OCI-LY3 (cell line): ENCODE measurements around the gene ANKRD6.

ENCODE experiments used
- H2AFZ ChIP-seq: fragments of 200-600, 300-600 bp; shearing (Covaris generic); 2 replicates; pipeline ENCODE4 v1.6.0; 2014; ENCODE audit warnings: antibody characterized with exemption, low read depth, low read length
- H3K27ac ChIP-seq: fragments of 200-600, 300-600 bp; sonication (generic); 2 replicates; pipeline ENCODE4 v1.5.1; 2014; ENCODE audit warnings: mild to moderate bottlenecking, low read length, moderate library complexity, mixed read lengths
- H3K27me3 ChIP-seq: fragments of 200-600, 300-600 bp; sonication (generic); 2 replicates; pipeline ENCODE4 v1.6.1; 2014; ENCODE audit warnings: low read depth, low read length, mixed read lengths
- H3K36me3 ChIP-seq: fragments of 200-600, 300-600 bp; sonication (generic); replicated peaks from 2 replicates; pipeline ENCODE3; 2014; ENCODE audit warnings: low read depth, low read length, mixed read lengths
- H3K4me1 ChIP-seq: fragments of 300-600, 200-600 bp; sonication (generic); 2 replicates; pipeline ENCODE4 v1.6.1; 2014; ENCODE audit warnings: low read length, mixed read lengths
- H3K4me2 ChIP-seq: fragments of 200-600, 300-600 bp; sonication (generic); 2 replicates; pipeline ENCODE4 v1.6.1; 2014; ENCODE audit warnings: low read length, mixed read lengths
- H3K4me3 ChIP-seq: fragments of 300-600, 200-600 bp; sonication (generic); 2 replicates; pipeline ENCODE4 v1.5.1; 2014; ENCODE audit warnings: antibody characterized with exemption, mild to moderate bottlenecking, low read length, moderate library complexity
- H3K79me2 ChIP-seq: fragments of 300-600, 200-600 bp; shearing (Covaris generic); 2 replicates; pipeline ENCODE4 v1.6.1; 2014; ENCODE audit warnings: mild to moderate bottlenecking, low read length, mixed read lengths
- H3K9ac ChIP-seq: fragments of 300-600, 200-600 bp; shearing (Covaris generic); 2 replicates; pipeline ENCODE4 v1.6.0; 2014; ENCODE audit warnings: mild to moderate bottlenecking, low read length, moderate library complexity
- H3K9me3 ChIP-seq: fragments of 200-600, 300-600 bp; shearing (Covaris generic); 2 replicates; pipeline ENCODE4 v1.6.1; 2014; ENCODE audit warnings: low read length, mixed read lengths; ENCODE audit not compliant: insufficient read depth
- H4K20me1 ChIP-seq: fragments of 200-600, 300-600 bp; sonication (generic); 2 replicates; pipeline ENCODE4 v1.6.1; 2016; ENCODE audit warnings: low read length, mixed read lengths; ENCODE audit not compliant: insufficient read depth
- CTCF ChIP-seq: fragments of 200-600, 300-600 bp; sonication (generic); IDR thresholded peaks from 2 replicates; pipeline ENCODE4 v1.5.1; 2014; ENCODE audit warnings: antibody characterized with exemption, low read length, low read depth
- EZH2phosphoT487 ChIP-seq: fragments of 200-600 bp; shearing (Covaris generic); IDR thresholded peaks from 2 replicates; pipeline ENCODE4 v1.6.1; 2018; ENCODE audit warnings: antibody characterized with exemption, mixed run types, low read depth

Gene ANKRD6

GRCh38 chr6:89679215-89680120, 246.5 kb downstream of the ANKRD6 start:
- no peak overlapping the region for H2AFZ ChIP-seq
- H3K27me3 ChIP-seq, result no peaks in the 10 kb centered on the region
- no peak overlapping the region for H3K9ac ChIP-seq
- TF ChIP-seq EZH2phosphoT487, result no peak
- TF ChIP-seq CTCF, result no peak
- no peak overlapping the region for H3K27ac ChIP-seq
- no peaks in the 10 kb centered on the region for H3K9me3 ChIP-seq
- H3K4me3 ChIP-seq, result no peak overlapping the region
- H3K4me1 ChIP-seq, result no peaks in the 10 kb centered on the region
- no peak overlapping the region for H3K4me2 ChIP-seq
- H3K36me3 ChIP-seq, result peaks cover 24% of the 10 kb centered on the region
- H3K79me2 ChIP-seq, result no peaks in the 10 kb centered on the region
- no peaks in the 10 kb centered on the region for H4K20me1 ChIP-seq

- Histone ChIP-seq H3K4me2 (no peak overlapping the region), H3K4me1 (no peaks in the 10 kb centered on the region), H3K27ac (no peak overlapping the region), H2AFZ (no peak overlapping the region), H3K4me3 (no peak overlapping the region), H3K9ac (no peak overlapping the region), H3K36me3 (peaks cover 24% of the 10 kb centered on the region), H3K79me2 (no peaks in the 10 kb centered on the region), H3K27me3 (no peaks in the 10 kb centered on the region), H4K20me1 (no peaks in the 10 kb centered on the region), H3K9me3 (no peaks in the 10 kb centered on the region)
- TF ChIP-seq CTCF (no peak), EZH2phosphoT487 (no peak)
Observed at GRCh38 chr6:89680150-89680549, 247.2 kb downstream of the ANKRD6 start.

GRCh38 chr6:89680551-89680950, 247.6 kb downstream of the ANKRD6 start:
- no peaks in the 10 kb centered on the region for H3K79me2 ChIP-seq
- H3K36me3 ChIP-seq, result peaks cover 23% of the 10 kb centered on the region
- no peak overlapping the region for H3K9ac ChIP-seq
- H3K4me3 ChIP-seq, result no peak overlapping the region
- TF ChIP-seq CTCF (no peak), EZH2phosphoT487 (no peak)
- H3K4me2 ChIP-seq, result no peak overlapping the region
- no peaks in the 10 kb centered on the region for H3K4me1 ChIP-seq
- no peaks in the 10 kb centered on the region for H4K20me1 ChIP-seq
- H3K27ac ChIP-seq, result no peak overlapping the region
- H3K27me3 ChIP-seq, result no peaks in the 10 kb centered on the region
- no peaks in the 10 kb centered on the region for H3K9me3 ChIP-seq
- H2AFZ ChIP-seq, result no peak overlapping the region

GRCh38 chr6:89681983-89682564, 249.1 kb downstream of the ANKRD6 start:
- TF ChIP-seq CTCF, result no peak
- TF ChIP-seq EZH2phosphoT487, result no peak
- H3K27me3 ChIP-seq, result no peaks in the 10 kb centered on the region
- no peaks in the 10 kb centered on the region for H3K4me1 ChIP-seq
- H3K4me3 ChIP-seq, result no peak overlapping the region
- no peaks in the 10 kb centered on the region for H3K9me3 ChIP-seq
- H3K79me2 ChIP-seq, result no peaks in the 10 kb centered on the region
- peaks cover 30% of the 10 kb centered on the region for H3K36me3 ChIP-seq
- H3K4me2 ChIP-seq, result no peak overlapping the region
- H4K20me1 ChIP-seq, result no peaks in the 10 kb centered on the region
- no peak overlapping the region for H2AFZ ChIP-seq
- no peak overlapping the region for H3K9ac ChIP-seq
- no peak overlapping the region for H3K27ac ChIP-seq
